Smooth muscle cell of trachea (primary cell): ENCODE measurements around the gene KCTD4. TPM values are rescaled to one million over a fixed set of nuclear protein-coding genes. Genes with fewer than 3 reads are reported as not detected.

Experiments used
- total RNA-seq: library from RNA; depleted of rRNA; stranded (reverse); fragments of >200 nt; gene quantifications from 2 replicates; pipeline ENCODE4 v1.2.1, GENCODE V29; 2014

KCTD4 gene
- 0.15 TPM in 1 of 2 replicates, not detected in the other for total RNA-seq

GRCh38 chr13:45200701-45201232 lies at the start of gene KCTD4:
Gene KCTD4, minus strand, starts transcription at chr13:45201045. Its CDS starts 6,478 bp downstream, at chr13:45194567.

Other genes with a start within 250 kb of the KCTD4 start
- gene NUFIP1, start 211.6 kb downstream of the KCTD4 start, total RNA-seq, result 2.3 and 2.6 TPM in 2 replicates
- gene GPALPP1, start 211.5 kb downstream of the KCTD4 start, total RNA-seq, result 22.5 and 36.2 TPM in 2 replicates
- gene GTF2F2, start 80.5 kb downstream of the KCTD4 start, total RNA-seq, result 17.5 and 34.2 TPM in 2 replicates
- 1,821 and 2,291 TPM in 2 replicates for gene TPT1, start 140.1 kb upstream of the KCTD4 start, total RNA-seq
- gene SLC25A30, start 217.3 kb upstream of the KCTD4 start, total RNA-seq, result 10.1 and 16.4 TPM in 2 replicates